ENCODE measurements around the gene IDH3B. TPM values are rescaled to one million over a fixed set of nuclear protein-coding genes. Genes with fewer than 3 reads are reported as not detected.

The IDH3B gene
- total and polyA plus RNA-seq, 2 donors (not counting 1 experiment from before 2014, with no cell fraction given), result 131 to 225 TPM

DNA sequence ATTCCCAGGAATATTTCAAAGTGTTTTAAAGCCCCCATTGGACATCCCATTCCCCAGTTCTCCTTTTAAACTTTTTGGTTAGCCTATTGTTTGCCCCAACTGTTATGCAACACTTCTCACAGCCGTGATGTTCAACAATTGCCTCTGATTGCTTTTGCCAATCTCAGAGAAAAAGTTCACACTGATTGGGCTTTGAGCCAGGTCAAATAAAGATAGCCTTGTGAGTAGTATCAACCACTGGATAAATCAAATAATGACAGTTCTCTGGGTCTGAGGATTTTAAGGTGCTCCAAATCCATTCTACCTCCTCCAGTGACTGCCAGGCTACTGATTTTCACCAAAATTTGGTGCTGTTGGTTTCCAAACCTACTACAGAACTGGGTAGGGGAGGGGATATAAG, 30.6 kb downstream of the IDH3B start:
- intact Hi-C loops (cut with micrococcal nuclease), result no loop called here
- H3K4me1 Mint-ChIP-seq, result no peaks in the 10 kb centered on the region
- H3K4me3 Mint-ChIP-seq, result no peak overlapping the region
- DNase-seq (no peak), ATAC-seq (ENCODE audit: low read depth) (no peak)
- Histone ChIP-seq H3K79me2 (ENCODE audit: control insufficient read depth, insufficient read depth, low read length) (no peaks in the 10 kb centered on the region), H3K4me3 (ENCODE audit: control extremely low read depth in 1 of 5, extremely low read depth in 1 of 5, insufficient read depth in 1 of 5, low read depth in 2 of 5, low read length in 4 of 5) (no peak overlapping the region), H3K36me3 (replicated peaks in 1 of 2; ENCODE audit: control extremely low read depth in 1 of 2, control insufficient read depth in 1 of 2, extremely low read depth in 1 of 2, insufficient read depth in 2 of 2, low read length in 1 of 2) (no peaks in the 10 kb centered on the region), H3K27me3 (replicated peaks in 1 of 4; ENCODE audit: control extremely low read depth in 1 of 4, control insufficient read depth in 3 of 4, insufficient read depth in 4 of 4, low read length in 3 of 4) (peaks cover 0 to 28% (median 17%) of the 10 kb centered on the region in 4 experiments), H3K4me1 (ENCODE audit: control insufficient read depth in 2 of 2, insufficient read depth in 2 of 2, low read length in 2 of 2) (no peaks in the 10 kb centered on the region), H3K9ac (ENCODE audit: low read length) (no peak overlapping the region), H2AFZ (ENCODE audit: insufficient read depth, low read depth, low read length, poor library complexity, severe bottlenecking) (no peak overlapping the region), H4K20me1 (ENCODE audit: control insufficient read depth, insufficient read depth, low read length, poor library complexity, severe bottlenecking) (no peaks in the 10 kb centered on the region), H3K4me2 (replicated peaks; ENCODE audit: low read depth, low read length, poor library complexity, severe bottlenecking) (no peak overlapping the region), H3K27ac (ENCODE audit: low read length in 2 of 2) (no peak overlapping the region), H3K9me3 (ENCODE audit: control extremely low read depth in 1 of 3, control insufficient read depth in 2 of 3, insufficient read depth in 1 of 3, low read length in 2 of 3) (peaks cover 0 to 8% (median 3%) of the 10 kb centered on the region in 3 donors)
- peaks cover 11% of the 10 kb centered on the region for H3K9me3 Mint-ChIP-seq (ENCODE audit: insufficient read depth)
- peaks cover 29% of the 10 kb centered on the region for H3K27me3 Mint-ChIP-seq
- 0% methylated on average over 1 of the region's 1 CpG for WGBS (ENCODE audit: insufficient coverage)
- CTCF ChIA-PET, result no interaction called here
- no peak overlapping the region for H3K27ac Mint-ChIP-seq
- POLR2A ChIA-PET, result interaction anchor here (0.6 kb wide), 1 partner anchor 283 kb away, joined by 3 read pairs; no protein-coding TSS in a partner anchor
- TF ChIP-seq, protein P1, sequence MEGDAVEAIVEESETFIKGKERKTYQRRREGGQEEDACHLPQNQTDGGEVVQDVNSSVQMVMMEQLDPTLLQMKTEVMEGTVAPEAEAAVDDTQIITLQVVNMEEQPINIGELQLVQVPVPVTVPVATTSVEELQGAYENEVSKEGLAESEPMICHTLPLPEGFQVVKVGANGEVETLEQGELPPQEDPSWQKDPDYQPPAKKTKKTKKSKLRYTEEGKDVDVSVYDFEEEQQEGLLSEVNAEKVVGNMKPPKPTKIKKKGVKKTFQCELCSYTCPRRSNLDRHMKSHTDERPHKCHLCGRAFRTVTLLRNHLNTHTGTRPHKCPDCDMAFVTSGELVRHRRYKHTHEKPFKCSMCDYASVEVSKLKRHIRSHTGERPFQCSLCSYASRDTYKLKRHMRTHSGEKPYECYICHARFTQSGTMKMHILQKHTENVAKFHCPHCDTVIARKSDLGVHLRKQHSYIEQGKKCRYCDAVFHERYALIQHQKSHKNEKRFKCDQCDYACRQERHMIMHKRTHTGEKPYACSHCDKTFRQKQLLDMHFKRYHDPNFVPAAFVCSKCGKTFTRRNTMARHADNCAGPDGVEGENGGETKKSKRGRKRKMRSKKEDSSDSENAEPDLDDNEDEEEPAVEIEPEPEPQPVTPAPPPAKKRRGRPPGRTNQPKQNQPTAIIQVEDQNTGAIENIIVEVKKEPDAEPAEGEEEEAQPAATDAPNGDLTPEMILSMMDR (IDR thresholded peaks at IDR 0.05), result no peak

DNA sequence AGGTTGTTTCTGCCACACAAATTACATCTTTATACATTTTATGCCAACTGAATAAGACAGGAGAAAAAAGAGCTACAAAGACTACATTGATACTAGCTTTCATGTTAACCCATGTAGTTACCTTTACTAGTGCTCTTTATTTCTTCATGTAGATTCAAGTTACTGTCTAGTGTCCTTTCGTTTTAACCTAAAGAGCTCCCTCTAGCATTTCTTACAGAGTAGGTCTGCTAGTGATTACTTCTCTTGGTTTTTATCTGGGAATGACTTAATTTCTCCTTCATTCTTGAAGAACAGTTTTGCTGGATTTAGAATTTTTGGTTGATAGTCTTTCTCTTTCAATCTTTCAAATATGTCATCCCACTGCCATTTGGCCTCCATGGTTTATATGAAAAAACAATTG, 32.8 kb downstream of the IDH3B start:
- Histone ChIP-seq H3K79me2 (ENCODE audit: control insufficient read depth, insufficient read depth, low read length) (no peaks in the 10 kb centered on the region), H2AFZ (ENCODE audit: insufficient read depth, low read depth, low read length, poor library complexity, severe bottlenecking) (no peak overlapping the region), H3K4me3 (ENCODE audit: control extremely low read depth in 1 of 5, extremely low read depth in 1 of 5, insufficient read depth in 1 of 5, low read depth in 2 of 5, low read length in 4 of 5) (no peak overlapping the region), H3K27ac (ENCODE audit: low read length in 2 of 2) (no peak overlapping the region), H3K27me3 (replicated peaks in 1 of 4; ENCODE audit: control extremely low read depth in 1 of 4, control insufficient read depth in 3 of 4, insufficient read depth in 4 of 4, low read length in 3 of 4) (peaks cover 0 to 28% (median 17%) of the 10 kb centered on the region in 4 experiments), H3K9me3 (ENCODE audit: control extremely low read depth in 1 of 3, control insufficient read depth in 2 of 3, insufficient read depth in 1 of 3, low read length in 2 of 3) (peaks cover 0 to 13% (median 7%) of the 10 kb centered on the region in 3 donors), H3K4me2 (replicated peaks; ENCODE audit: low read depth, low read length, poor library complexity, severe bottlenecking) (no peak overlapping the region), H3K9ac (ENCODE audit: low read length) (no peak overlapping the region), H4K20me1 (ENCODE audit: control insufficient read depth, insufficient read depth, low read length, poor library complexity, severe bottlenecking) (no peaks in the 10 kb centered on the region), H3K4me1 (ENCODE audit: control insufficient read depth in 2 of 2, insufficient read depth in 2 of 2, low read length in 2 of 2) (no peaks in the 10 kb centered on the region), H3K36me3 (replicated peaks in 1 of 2; ENCODE audit: control extremely low read depth in 1 of 2, control insufficient read depth in 1 of 2, extremely low read depth in 1 of 2, insufficient read depth in 2 of 2, low read length in 1 of 2) (no peaks in the 10 kb centered on the region)
- POLR2A ChIA-PET, result no interaction called here
- H3K27ac Mint-ChIP-seq, result no peak overlapping the region
- H3K9me3 Mint-ChIP-seq (ENCODE audit: insufficient read depth), result peaks cover 16% of the 10 kb centered on the region
- intact Hi-C loops (cut with micrococcal nuclease), result no loop called here
- no peaks in the 10 kb centered on the region for H3K4me1 Mint-ChIP-seq
- CTCF ChIA-PET, result no interaction called here
- no peak for ATAC-seq (ENCODE audit: low read depth)
- H3K27me3 Mint-ChIP-seq, result peaks cover 36% of the 10 kb centered on the region
- H3K4me3 Mint-ChIP-seq, result no peak overlapping the region
- WGBS (ENCODE audit: insufficient coverage), result no CpG with 5 or more reads among the region's 1 CpG
- no peak for DNase-seq
- TF ChIP-seq, protein P1 (IDR thresholded peaks at IDR 0.05), result no peak
- TF ChIP-seq EZH2 (IDR thresholded peaks at IDR 0.05; ENCODE audit: borderline replicate concordance, insufficient read depth, low read depth, low read length, poor library complexity, severe bottlenecking), result no peak
